HG02623 (cell line): ENCODE results near the gene ERC2.

Experiments
- ATAC-seq: cut with Tn5 transposase; IDR thresholded peaks from one replicate; pipeline ENCODE4 v1.9.1; 2021; ENCODE audit warnings: moderate library complexity; ENCODE audit not compliant: unreplicated experiment

ERC2 gene

GRCh38 chr3:55554634-55555425 lies 913.4 kb downstream of the ERC2 start:
- ATAC-seq = no peak

DNA sequence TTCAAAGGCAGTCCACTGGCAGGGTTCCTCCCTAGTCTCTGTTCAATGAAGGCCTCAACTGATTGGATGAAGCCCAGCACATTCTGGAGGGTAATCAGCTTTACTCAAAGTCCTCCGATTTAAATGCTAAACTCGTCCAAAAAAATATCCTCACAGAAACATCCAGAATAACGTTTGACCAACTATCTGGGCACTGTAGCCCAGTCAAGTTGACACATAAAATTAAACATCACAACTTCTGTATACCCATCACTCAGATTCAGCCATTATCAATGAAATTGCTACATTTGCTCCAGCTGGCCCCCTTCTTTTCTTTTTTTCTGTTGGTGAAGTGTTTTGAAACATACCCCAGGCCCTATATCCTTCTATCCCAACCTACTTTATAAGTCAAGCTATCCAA lies 916.6 kb downstream of the ERC2 start:
- no peak for ATAC-seq

DNA sequence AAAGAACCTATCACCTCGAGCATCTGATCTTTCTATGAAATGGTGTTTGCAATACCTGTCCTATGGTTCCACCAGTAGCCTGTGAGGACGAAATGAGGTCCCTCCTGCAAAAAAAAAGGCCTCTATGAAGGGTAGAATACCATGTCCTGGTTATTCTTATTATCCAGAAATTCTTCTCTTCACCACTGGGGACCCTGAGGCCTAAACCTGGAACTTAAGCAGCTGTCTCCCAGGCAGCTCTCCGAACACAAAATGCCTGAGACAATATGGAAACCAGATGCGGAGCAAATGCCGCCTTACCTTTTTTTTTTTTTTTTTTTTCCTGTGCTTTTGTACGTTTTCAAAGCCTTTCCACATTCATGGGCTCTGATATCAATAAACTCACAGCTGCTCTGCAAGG lies 919.1 kb downstream of the ERC2 start:
- ATAC-seq = no peak

DNA sequence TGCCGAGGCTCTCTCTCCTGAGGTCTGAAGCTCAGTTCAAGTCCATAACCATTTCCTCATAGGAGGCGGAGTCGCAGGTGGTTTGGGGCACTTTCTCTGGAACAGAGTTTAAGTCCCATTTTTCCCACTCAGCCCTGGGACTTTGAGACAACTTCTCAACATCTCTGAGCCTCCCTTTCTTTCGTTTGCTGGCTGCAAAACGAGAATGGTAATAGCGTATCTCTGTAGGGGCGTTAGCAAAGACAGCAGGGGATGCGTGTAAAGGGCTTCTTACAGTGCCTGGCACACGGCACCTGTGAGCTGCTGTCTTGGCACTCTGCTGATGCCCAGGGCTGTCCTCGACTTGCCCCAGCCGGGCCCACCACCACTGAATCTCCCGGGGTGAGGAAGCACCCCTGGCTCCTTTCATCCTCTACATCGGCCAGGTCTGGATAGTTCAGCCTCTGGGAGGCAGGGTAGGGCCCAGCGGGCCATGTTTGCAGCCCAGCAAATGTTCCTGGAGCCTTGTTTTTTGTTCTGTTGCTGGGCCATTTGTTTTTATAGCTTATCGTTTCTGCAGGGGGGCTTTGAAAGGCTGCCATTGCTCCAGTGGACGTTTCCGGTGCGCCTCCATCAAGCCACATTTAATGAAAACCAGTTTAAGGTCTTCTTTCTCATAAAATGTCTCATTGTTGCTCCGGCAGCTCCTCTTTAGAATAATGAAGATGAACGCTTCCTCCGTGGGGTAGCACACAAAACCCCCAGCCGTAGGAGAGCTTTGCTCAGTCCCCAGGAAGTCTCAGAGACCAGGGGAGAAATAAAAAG lies 921.2 kb downstream of the ERC2 start:
- no peak for ATAC-seq

- ATAC-seq = no peak
These were observed 922.3 kb downstream of the ERC2 start for GRCh38 chr3:55545995-55546394.

- no peak for ATAC-seq
These were observed 924.0 kb downstream of the ERC2 start for GRCh38 chr3:55544219-55544618.

DNA sequence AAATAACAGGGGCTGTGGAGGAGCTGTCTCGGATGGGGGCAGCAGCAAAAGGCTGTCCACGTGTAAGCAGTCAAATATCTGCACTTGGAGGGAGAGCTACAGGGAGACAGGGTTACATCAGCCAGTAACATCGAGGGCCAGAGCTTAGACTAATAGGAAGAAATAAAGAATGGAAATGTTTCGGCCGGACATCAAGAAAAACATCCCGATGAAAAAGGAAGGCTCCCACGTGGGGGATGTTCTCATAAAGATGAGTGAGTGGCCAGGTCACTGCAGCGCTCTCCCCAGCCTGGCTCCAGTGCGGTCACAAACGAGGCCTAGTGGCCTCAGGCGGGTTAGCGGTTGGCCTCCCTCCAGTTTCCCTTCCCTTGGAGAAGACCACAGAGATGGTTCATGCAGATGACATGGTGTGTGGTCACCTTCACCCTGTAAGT lies 925.1 kb downstream of the ERC2 start:
- ATAC-seq = no peak

- no peak for ATAC-seq
These were observed 926.8 kb downstream of the ERC2 start for GRCh38 chr3:55541456-55541855.

DNA sequence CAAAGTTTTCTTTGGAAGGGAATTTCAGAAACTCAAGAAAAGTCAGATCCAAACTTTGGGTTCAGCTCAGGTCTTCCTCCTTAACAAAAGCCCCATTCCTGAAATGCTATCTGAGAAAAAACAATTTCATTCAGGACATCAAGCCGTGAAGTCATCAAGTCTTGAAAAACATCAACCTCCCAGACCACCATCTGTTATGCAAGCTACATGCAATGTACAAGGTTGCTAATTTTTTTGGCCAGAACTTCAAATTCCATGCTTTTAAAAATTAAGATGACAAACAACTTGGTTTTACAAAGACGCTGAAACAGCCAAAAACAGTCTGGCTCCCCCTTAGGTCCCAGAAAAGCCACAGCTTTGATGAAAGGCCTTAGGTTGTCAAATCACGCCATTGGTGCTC lies 927.3 kb downstream of the ERC2 start:
- no peak for ATAC-seq

- no peak for ATAC-seq
These were observed 927.7 kb downstream of the ERC2 start for GRCh38 chr3:55540579-55540978.

DNA sequence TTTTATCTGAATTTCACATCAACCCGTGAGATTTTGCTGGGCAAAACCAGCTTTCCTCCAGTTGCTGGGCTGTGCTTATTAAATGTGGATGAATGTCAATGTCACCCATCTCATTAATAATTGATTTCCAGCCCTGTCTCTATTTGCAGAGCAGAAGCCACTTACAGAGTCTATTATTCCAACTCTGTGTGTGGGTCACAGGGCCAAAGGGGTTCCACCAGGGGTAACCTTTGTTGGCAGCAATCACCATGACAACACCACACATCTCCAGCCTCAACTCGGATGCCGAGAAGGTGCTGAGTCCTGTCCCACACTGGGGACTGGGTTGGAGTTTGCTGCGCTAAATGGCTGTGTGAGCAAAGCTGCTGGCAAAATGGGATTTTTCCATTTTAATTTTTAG lies 930.1 kb downstream of the ERC2 start:
- no peak for ATAC-seq

DNA sequence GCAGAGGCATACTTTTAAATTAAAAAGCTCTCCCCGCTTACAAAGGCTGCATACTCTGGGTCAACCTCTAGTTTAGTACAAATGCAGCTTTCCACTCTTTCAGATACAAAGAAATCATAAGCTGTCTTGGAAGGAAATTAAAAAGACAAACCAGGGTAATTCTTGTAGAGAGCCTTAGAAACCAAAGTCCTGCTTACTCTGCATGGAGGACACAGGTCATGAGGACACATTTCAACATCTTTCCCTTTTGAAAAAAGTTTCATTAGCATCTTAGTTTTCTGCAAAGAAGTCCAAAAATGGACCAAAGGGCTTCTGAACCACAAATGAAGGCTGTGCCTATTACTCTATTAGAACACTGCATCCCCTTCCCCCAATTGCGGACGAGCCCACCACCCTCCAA lies 930.7 kb downstream of the ERC2 start:
- ATAC-seq = no peak

GRCh38 chr3:55537129-55537528 lies 931.1 kb downstream of the ERC2 start:
- no peak for ATAC-seq

DNA sequence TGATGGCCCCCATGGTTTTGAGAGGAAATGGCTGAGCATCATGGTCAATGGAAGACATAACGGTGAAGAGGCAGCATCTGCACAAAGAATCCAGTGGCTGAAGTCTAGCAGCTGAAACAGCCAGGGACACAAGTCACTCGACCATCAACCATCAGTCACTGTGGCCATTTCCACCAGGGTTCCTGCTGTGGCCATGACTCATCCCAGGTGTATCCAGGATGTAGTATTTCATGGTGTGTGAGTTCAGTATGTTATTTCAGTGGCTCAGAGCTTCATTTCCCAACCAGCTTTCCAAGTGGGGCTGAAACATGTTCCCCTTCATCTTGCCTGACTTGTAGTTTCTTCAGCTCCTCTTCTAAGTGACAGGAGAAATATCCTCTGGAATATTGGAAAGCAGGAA lies 933.4 kb downstream of the ERC2 start:
- no peak for ATAC-seq

- no peak for ATAC-seq
These were observed 935.5 kb downstream of the ERC2 start for GRCh38 chr3:55532806-55533205.

DNA sequence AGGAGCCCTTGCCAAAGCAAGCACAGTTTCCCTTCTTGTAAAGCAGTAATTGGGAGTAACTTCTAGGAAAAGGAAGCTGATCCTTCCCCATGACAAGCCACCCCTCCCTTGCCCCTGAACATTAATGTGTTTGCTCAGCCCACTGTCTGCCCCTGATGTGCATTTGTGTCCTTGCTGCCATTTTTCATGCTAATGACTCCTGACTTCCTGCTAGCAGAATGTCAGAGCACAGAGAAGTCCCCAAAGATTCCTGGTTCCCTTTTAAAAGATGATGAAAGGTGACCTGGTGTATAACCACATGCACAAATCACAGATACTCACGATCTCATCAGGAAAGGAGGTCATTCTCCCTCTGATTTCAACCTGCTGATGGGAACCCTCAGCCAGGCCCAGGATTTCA lies 936.9 kb downstream of the ERC2 start:
- no peak for ATAC-seq

GRCh38 chr3:55527361-55527760 lies 940.9 kb downstream of the ERC2 start:
- no peak for ATAC-seq

DNA sequence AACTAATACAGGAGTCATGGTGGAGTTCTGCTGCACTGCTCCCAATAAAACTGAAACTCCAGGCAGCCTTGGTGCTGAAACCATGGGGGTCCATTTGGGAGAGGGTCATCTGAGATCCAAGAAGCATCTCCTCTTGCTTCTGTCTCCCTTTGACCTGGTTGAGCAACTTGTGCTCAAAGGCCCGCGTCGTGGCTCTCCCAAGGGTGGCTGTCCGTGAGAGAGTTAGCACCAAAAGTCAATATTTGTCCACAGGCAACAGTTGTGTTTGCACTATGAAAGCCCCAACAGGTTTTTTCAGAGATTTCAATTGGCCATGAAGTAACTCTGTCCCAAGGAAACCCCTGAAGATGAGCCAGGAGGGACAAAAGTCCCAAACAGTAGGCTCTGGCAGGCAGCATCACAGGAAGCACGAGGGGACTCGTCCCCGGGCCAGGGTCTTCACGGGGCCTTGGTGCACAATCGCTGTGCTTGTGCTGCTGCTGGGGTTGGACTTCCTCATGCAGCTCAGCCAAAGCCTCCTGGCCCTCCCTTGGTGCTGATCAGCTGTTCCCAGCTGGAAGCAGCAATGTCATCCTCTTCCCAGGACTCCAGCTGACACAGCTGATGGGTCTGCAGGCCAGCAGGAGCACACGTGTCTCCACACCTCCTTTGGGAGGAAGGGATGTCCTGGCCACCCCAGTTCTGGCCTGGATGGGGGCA lies 941.8 kb downstream of the ERC2 start:
- ATAC-seq = no peak

DNA sequence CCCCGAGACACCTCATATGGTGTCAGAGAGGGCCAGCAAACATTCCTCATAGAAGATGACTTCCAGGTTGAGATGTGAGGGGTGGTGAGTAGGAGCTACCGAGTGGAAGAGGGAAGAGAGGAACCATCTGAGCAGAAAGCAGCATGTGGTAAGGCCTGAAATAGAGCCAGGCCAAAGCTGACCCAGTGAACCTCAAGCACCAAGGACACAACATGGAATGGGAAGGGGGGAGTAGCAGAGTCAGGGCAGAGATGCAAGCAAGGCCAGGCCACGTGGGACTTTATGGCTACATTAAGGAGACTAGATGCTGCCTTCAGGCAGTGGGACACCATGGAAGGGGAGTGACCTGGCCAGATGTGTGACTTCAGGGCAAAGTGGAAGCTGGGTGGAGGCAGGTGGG lies 942.8 kb downstream of the ERC2 start:
- no peak for ATAC-seq

- ATAC-seq = no peak
These were observed 943.6 kb downstream of the ERC2 start for GRCh38 chr3:55524565-55525244.

GRCh38 chr3:55523471-55523870 lies 944.8 kb downstream of the ERC2 start:
- no peak for ATAC-seq
